Stomach (tissue), 9 donors: ENCODE data around the gene BMPR1B. TPM values are rescaled to one million over a fixed set of nuclear protein-coding genes. Genes with fewer than 3 reads are reported as not detected.

Experiments
- DNase-seq, 2 donors: peaks; one replicate each; pipeline versions ENCODE4 v3.0.0 to v3.0.0-alpha.2; 2013 to 2019
- H3K27ac ChIP-seq, 5 donors: fragments of 200-600 bp in 4 of 5; sonication (generic) in 4 of 5; one replicate each; pipeline ENCODE4 v1.5.1; 2013 to 2019; ENCODE audit warnings: mild to moderate bottlenecking in 1 of 5, moderate library complexity in 1 of 5
- H3K27me3 ChIP-seq, 3 donors: fragments of 200-600 bp; sonication (generic); one replicate each; pipeline ENCODE4 v1.5.1; 2017 to 2019; ENCODE audit warnings: mixed run types in 1 of 3
- H3K36me3 ChIP-seq, 4 donors: fragments of 200-600 bp; sonication (generic); 1 replicate in 3 of 4; 2 replicates in 1 of 4; pipeline ENCODE4 v1.5.1; 2016 to 2019
- H3K4me1 ChIP-seq, 4 donors: fragments of 200-600 bp; sonication (generic); one replicate each; pipeline ENCODE4 v1.5.1; 2016 to 2019
- H3K4me3 ChIP-seq, 4 donors: fragments of 200-600 bp; sonication (generic) in 3 of 4; one replicate each; pipeline ENCODE4 v1.5.1; 2016 to 2019; ENCODE audit warnings: mild to moderate bottlenecking in 1 of 4
- H3K9me3 ChIP-seq, 4 donors: fragments of 200-600 bp; sonication (generic); one replicate each; pipeline ENCODE4 v1.5.1; 2016 to 2019
- EP300 ChIP-seq: sonication (generic); formaldehyde crosslinking; IDR thresholded peaks from one replicate; pipeline ENCODE4 v1.6.1; 2017; ENCODE audit warnings: antibody characterized with exemption
- POLR2A ChIP-seq, 4 donors: fragments of 450-650 bp; IDR thresholded peaks; one replicate each; pipeline ENCODE4 v1.6.1; 2016; ENCODE audit warnings: antibody characterized with exemption in 4 of 4, control low read depth in 2 of 4, mild to moderate bottlenecking in 1 of 4, moderate library complexity in 1 of 4
- POLR2AphosphoS5 ChIP-seq, 3 donors: sonication (generic); formaldehyde crosslinking; IDR thresholded peaks; one replicate each; pipeline ENCODE4 v1.6.1; 2016; ENCODE audit warnings: antibody characterized with exemption in 3 of 3
- WGBS, 5 donors: extraction: QIAGEN DNeasy Blood & Tissue Kit in 3 of 5; methylation state at CpG; one replicate each; pipeline versions ENCODE4 v1.1.5 to v1.1.7; 2013 to 2018; 5-methylcytosine and 5-hydroxymethylcytosine counted together
- intact Hi-C: fragments of 100-400 bp; cut with DNase I; formaldehyde crosslinking; loops from one replicate; pipeline ENCODE4 v1.15.1; 2023; ENCODE audit warnings: low total_unique reads
- polyA plus RNA-seq, 3 donors: library from polyadenylated mRNA; stranded (reverse); fragments of 200-250 nt; gene quantifications; one replicate each; pipeline ENCODE4 v1.2.3, GENCODE V29; 2013
- total RNA-seq, 5 donors: library from RNA; depleted of rRNA; stranded (reverse); fragments of >200 nt; gene quantifications; one replicate each; pipeline versions ENCODE4 v1.1.0 to v1.2.3, GENCODE V29; 2014 to 2016
- TF ChIP-seq, protein P1 (sequence below), 7 experiments: fragments of 450-650 bp in 4 of 7; fragments of 200-600 bp in 3 of 7; sonication (generic) in 3 of 7; IDR thresholded peaks; one replicate each; pipeline ENCODE4 v1.5.1; 2016 to 2019; ENCODE audit warnings: antibody characterized with exemption in 7 of 7, control low read depth in 2 of 7, mild to moderate bottlenecking in 1 of 7
- donor health status: healthy with polysubstance abuse.
- donor health status: Bipolar disorder and iron deficiency.
- donor health status: healthy.

Gene BMPR1B
- total and polyA plus RNA-seq, 8 donors = 0.37 to 29.8 (median 1.5) TPM; not detected in 1

DNA sequence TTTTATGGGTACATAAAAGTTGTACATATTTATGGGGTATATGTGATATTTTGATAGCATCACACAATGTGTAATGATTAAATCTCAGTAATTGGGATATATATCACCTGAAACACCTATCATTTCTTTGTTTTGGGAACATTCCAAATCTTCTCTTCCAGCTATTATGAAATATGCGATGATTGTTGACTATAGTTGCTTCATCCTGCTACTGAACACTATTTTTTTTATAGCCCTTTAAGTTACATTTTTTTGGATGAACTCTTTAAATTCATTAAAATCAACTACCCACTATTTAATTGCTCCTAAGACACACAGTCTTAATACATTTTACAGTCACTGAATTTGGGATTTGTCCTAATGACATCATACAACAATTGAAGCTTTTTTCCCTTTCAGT lies 212.9 kb downstream of the BMPR1B start:
- TF ChIP-seq EP300 (no peak), POLR2AphosphoS5 (IDR thresholded peaks at IDR 0.05) (no peak), POLR2A (IDR thresholded peaks at IDR 0.05) (no peak)
- TF ChIP-seq, protein P1, sequence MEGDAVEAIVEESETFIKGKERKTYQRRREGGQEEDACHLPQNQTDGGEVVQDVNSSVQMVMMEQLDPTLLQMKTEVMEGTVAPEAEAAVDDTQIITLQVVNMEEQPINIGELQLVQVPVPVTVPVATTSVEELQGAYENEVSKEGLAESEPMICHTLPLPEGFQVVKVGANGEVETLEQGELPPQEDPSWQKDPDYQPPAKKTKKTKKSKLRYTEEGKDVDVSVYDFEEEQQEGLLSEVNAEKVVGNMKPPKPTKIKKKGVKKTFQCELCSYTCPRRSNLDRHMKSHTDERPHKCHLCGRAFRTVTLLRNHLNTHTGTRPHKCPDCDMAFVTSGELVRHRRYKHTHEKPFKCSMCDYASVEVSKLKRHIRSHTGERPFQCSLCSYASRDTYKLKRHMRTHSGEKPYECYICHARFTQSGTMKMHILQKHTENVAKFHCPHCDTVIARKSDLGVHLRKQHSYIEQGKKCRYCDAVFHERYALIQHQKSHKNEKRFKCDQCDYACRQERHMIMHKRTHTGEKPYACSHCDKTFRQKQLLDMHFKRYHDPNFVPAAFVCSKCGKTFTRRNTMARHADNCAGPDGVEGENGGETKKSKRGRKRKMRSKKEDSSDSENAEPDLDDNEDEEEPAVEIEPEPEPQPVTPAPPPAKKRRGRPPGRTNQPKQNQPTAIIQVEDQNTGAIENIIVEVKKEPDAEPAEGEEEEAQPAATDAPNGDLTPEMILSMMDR (IDR thresholded peaks at IDR 0.05) = no peak
- WGBS, 5 donors = 38 to 83% (median 46%) methylated on average over 1 of the region's 1 CpG
- H3K4me3 ChIP-seq = no peak overlapping the region
- no peaks in the 10 kb centered on the region for H3K9me3 ChIP-seq
- no peaks in the 10 kb centered on the region for H3K4me1 ChIP-seq
- H3K27ac ChIP-seq = no peak overlapping the region
- H3K27me3 ChIP-seq = no peaks in the 10 kb centered on the region
- no peaks in the 10 kb centered on the region for H3K36me3 ChIP-seq
- intact Hi-C loops = no loop called here
- DNase-seq = no peak

DNA sequence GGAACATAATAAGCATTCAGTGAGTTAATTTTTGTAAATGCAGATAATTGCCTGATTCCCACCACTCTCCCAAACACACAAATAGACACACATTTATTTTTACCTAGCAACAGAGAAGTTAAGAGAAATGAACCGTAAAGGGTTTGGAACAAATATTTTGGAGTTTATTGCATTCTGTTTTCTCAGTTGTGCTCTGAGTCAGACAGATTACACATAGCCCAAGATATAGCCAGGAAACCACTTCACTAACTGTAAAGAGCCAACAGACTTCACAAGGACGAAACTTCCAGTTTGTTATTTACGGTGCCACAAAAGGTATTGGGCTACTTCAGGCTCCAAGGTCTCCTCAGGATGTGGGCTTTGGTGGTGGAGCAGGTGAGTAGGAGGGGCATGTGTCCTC lies 217.0 kb downstream of the BMPR1B start:
- Histone ChIP-seq H3K4me3 (no peak overlapping the region), H3K27me3 (no peaks in the 10 kb centered on the region), H3K9me3 (no peaks in the 10 kb centered on the region), H3K4me1 (no peaks in the 10 kb centered on the region), H3K36me3 (no peaks in the 10 kb centered on the region), H3K27ac (no peak overlapping the region)
- 72 to 83% (median 76%) methylated on average over 3 of the region's 3 CpGs for WGBS, 5 donors
- DNase-seq = no peak
- intact Hi-C loops = no loop called here
- TF ChIP-seq POLR2A (IDR thresholded peaks at IDR 0.05) = no peak
- no peak for TF ChIP-seq EP300
- TF ChIP-seq, protein P1 (IDR thresholded peaks at IDR 0.05) = no peak
- no peak for TF ChIP-seq POLR2AphosphoS5 (IDR thresholded peaks at IDR 0.05)

DNA sequence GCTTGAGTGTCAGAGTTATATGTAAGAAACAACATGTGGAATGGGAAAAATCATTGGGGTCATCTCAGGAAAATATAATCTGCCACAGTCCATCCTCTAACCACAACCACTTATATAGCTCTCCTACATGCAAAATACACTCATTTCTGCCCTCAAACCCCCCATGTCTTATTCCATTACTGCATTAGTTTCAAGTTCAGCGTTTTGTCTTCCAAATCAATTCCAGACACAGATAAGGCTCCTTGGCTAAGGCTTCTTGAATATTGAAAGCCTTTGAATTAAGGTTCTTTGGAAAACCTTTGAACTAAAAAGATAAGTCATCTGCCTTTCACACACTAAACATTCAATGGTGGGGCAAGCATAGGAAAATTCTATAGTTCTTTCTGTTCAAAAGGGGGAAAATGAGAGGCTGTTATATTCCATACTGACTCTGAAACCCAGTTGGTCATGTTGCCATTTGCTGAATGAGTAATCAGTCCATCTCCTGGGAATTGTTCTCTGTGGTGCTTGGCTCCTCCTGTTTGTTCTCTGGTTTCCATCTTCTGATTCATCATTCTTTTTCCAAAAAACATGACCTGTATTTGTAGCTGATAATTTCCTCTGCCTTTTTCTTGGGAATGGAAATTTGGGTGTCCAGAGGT lies 218.7 kb downstream of the BMPR1B start:
- Histone ChIP-seq H3K4me3 (no peak overlapping the region), H3K27ac (no peak overlapping the region), H3K4me1 (no peaks in the 10 kb centered on the region), H3K27me3 (no peaks in the 10 kb centered on the region), H3K9me3 (no peaks in the 10 kb centered on the region), H3K36me3 (no peaks in the 10 kb centered on the region)
- DNase-seq = no peak
- no peak for TF ChIP-seq EP300
- TF ChIP-seq POLR2A (IDR thresholded peaks at IDR 0.05) = no peak
- TF ChIP-seq, protein P1 (IDR thresholded peaks at IDR 0.05) = no peak
- TF ChIP-seq POLR2AphosphoS5 (IDR thresholded peaks at IDR 0.05) = no peak
- WGBS, 5 donors = 25 to 68% (median 48%) methylated on average over 1 of the region's 1 CpG
- intact Hi-C loops = no loop called here

DNA sequence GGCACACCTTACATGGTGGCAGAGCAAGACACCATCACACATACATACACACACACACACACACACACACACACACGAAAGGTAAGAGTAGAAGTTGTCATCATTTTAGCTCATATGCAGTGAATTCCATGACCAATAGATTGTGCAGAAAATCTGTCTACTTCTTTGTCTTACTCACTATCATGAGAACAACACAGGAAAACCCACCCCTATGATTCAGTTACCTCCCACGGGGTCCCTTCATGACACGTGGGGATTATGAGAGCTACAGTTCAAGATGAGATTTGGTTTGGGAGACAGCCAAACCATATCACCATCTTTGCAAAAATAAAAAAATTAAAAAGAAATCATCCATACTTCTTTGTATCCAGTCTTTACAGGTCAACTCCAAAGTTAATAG lies 221.1 kb downstream of the BMPR1B start:
- no peak overlapping the region for H3K4me3 ChIP-seq
- no peaks in the 10 kb centered on the region for H3K27me3 ChIP-seq
- H3K4me1 ChIP-seq = no peaks in the 10 kb centered on the region
- intact Hi-C loops = no loop called here
- H3K9me3 ChIP-seq = no peaks in the 10 kb centered on the region
- WGBS, 5 donors = 69 to 75% (median 74%) methylated on average over 3 of the region's 3 CpGs
- DNase-seq = no peak
- TF ChIP-seq POLR2AphosphoS5 (IDR thresholded peaks at IDR 0.05) = no peak
- no peak for TF ChIP-seq POLR2A (IDR thresholded peaks at IDR 0.05)
- TF ChIP-seq, protein P1 (IDR thresholded peaks at IDR 0.05) = no peak
- no peak for TF ChIP-seq EP300
- no peaks in the 10 kb centered on the region for H3K36me3 ChIP-seq
- H3K27ac ChIP-seq = no peak overlapping the region
